ENCODE measurements around the gene PLEKHB2. TPM values are rescaled to one million over a fixed set of nuclear protein-coding genes. Genes with fewer than 3 reads are reported as not detected.
"Not testable (repeated sequence)": the region's sequence is repeated elsewhere in the genome, so short reads cannot be mapped to it uniquely, and the experiment has no call there.

PLEKHB2 gene
- total RNA-seq, 1 experiment from 2014 or later, result 139 TPM

DNA sequence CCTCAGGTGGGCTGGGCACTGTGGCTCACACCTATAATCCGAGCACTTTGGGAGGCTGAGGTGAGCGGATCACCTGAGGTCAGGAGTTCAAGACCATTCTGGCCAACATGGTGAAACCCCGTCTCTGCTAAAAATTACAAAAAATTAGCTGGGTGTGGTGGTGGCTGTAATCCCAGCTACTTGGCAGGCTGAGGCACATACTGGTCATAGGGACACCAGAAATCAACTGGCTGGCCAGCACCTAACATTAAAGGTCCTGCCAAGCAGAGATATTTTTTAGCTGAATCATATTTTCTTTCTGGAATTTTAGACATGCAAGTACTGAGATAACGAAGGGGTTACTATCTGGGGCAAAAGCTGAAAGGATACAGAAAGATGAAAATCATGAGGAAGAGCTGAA is 76.3 kb downstream of the PLEKHB2 start:
- H3K4me3 Mint-ChIP-seq (ENCODE audit: unreplicated experiment); H3K9me3 ChIP-seq; POLR2A ChIA-PET; BruUV-seq (replicated peaks); CTCF ChIA-PET; H3K27me3 ChIP-seq (replicated peaks; ENCODE audit: control insufficient read depth, insufficient read depth, low read length); H3K9me3 Mint-ChIP-seq (ENCODE audit: unreplicated experiment); H3K4me1 ChIP-seq; intact Hi-C loops (cut with micrococcal nuclease; ENCODE audit: unreplicated experiment); H3K4me3 ChIP-seq (ENCODE audit: low read depth, low read length); H3K36me3 Mint-ChIP-seq (ENCODE audit: insufficient read depth, unreplicated experiment); H3K27ac Mint-ChIP-seq (ENCODE audit: unreplicated experiment); DNase-seq; H3K36me3 ChIP-seq (ENCODE audit: control insufficient read depth, insufficient read depth, low read length); H3K4me1 Mint-ChIP-seq (ENCODE audit: low read depth, unreplicated experiment): not testable (repeated sequence)
- H3K27me3 Mint-ChIP-seq (ENCODE audit: insufficient read depth, unreplicated experiment), result peaks cover 14% of the 10 kb centered on the region

GRCh38 chr2:131193421-131193820 is 88.3 kb downstream of the PLEKHB2 start:
- H3K9me3 ChIP-seq; POLR2A ChIA-PET; BruUV-seq (replicated peaks); CTCF ChIA-PET; H3K27ac Mint-ChIP-seq (ENCODE audit: unreplicated experiment); H3K27me3 ChIP-seq (replicated peaks; ENCODE audit: control insufficient read depth, insufficient read depth, low read length); DNase-seq; H3K27me3 Mint-ChIP-seq (ENCODE audit: insufficient read depth, unreplicated experiment); H3K4me3 Mint-ChIP-seq (ENCODE audit: unreplicated experiment); intact Hi-C loops (cut with micrococcal nuclease; ENCODE audit: unreplicated experiment); H3K9me3 Mint-ChIP-seq (ENCODE audit: unreplicated experiment); H3K4me1 ChIP-seq; H3K36me3 Mint-ChIP-seq (ENCODE audit: insufficient read depth, unreplicated experiment); H3K4me3 ChIP-seq (ENCODE audit: low read depth, low read length); H3K4me1 Mint-ChIP-seq (ENCODE audit: low read depth, unreplicated experiment); H3K36me3 ChIP-seq (ENCODE audit: control insufficient read depth, insufficient read depth, low read length): not testable (repeated sequence)

DNA sequence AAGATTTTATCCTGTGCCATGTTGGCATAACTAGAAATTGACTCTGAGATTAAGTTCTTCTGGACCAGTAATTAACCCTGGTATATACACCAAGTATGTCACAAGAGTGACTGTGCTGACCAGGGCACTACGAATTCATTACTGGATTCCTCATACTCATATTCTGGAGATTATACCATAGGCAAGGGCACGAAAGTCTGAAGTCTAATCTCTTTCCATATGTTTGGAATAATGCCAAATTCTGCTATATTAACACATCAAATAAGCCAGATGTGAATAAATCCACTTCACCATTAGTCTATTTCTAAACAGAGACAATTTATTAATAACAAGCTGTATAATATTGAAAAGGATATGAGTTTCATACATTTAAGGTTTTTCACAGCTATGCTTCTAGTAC is 91.0 kb downstream of the PLEKHB2 start:
- H3K4me1 ChIP-seq; intact Hi-C loops (cut with micrococcal nuclease; ENCODE audit: unreplicated experiment); DNase-seq; H3K4me3 ChIP-seq (ENCODE audit: low read depth, low read length); H3K27me3 Mint-ChIP-seq (ENCODE audit: insufficient read depth, unreplicated experiment); H3K9me3 ChIP-seq; H3K36me3 ChIP-seq (ENCODE audit: control insufficient read depth, insufficient read depth, low read length); POLR2A ChIA-PET; BruUV-seq (replicated peaks); H3K27ac Mint-ChIP-seq (ENCODE audit: unreplicated experiment); CTCF ChIA-PET; H3K4me3 Mint-ChIP-seq (ENCODE audit: unreplicated experiment); H3K4me1 Mint-ChIP-seq (ENCODE audit: low read depth, unreplicated experiment); H3K36me3 Mint-ChIP-seq (ENCODE audit: insufficient read depth, unreplicated experiment); H3K27me3 ChIP-seq (replicated peaks; ENCODE audit: control insufficient read depth, insufficient read depth, low read length); H3K9me3 Mint-ChIP-seq (ENCODE audit: unreplicated experiment): not testable (repeated sequence)

Other genes starting within 250 kb of the PLEKHB2 start
- gene FAM168B, start 11.9 kb upstream of the PLEKHB2 start, total RNA-seq (2022), result 109 and 119 TPM in 2 replicates
- 7.6 and 8.0 TPM in 2 replicates for gene POTEE, start 104.2 kb downstream of the PLEKHB2 start, total RNA-seq (2022)